GM18867 (cell line): ENCODE measurements around the gene CHST3.
A peak's percentile ranks its signal among the peaks of the same experiment; 100 is the strongest.
"Not testable (repeated sequence)": the region's sequence is repeated elsewhere in the genome, so short reads cannot be mapped to it uniquely, and the experiment has no call there.

Experiments
- ATAC-seq: cut with Tn5 transposase; IDR thresholded peaks from one replicate; pipeline ENCODE4 v1.9.1; 2021; ENCODE audit warnings: mild to moderate bottlenecking, moderate library complexity; ENCODE audit not compliant: unreplicated experiment

The CHST3 gene

GRCh38 chr10:71948496-71949067 is 15.6 kb upstream of the CHST3 start:
- ATAC-seq, result no peak

- ATAC-seq, result no peak
These were observed 13.5 kb upstream of the CHST3 start for GRCh38 chr10:71950683-71951082.

GRCh38 chr10:71952745-71953144 is 11.4 kb upstream of the CHST3 start:
- ATAC-seq, result no peak

GRCh38 chr10:71957546-71958275 is 6.5 kb upstream of the CHST3 start:
- ATAC-seq, result no peak

GRCh38 chr10:71959526-71959925 is 4.7 kb upstream of the CHST3 start:
- ATAC-seq, result no peak

GRCh38 chr10:71961831-71962230 is 2.4 kb upstream of the CHST3 start:
- ATAC-seq, result no peak

- ATAC-seq, result no peak
These were observed 1.3 kb upstream of the CHST3 start for GRCh38 chr10:71962901-71963300.

GRCh38 chr10:71963351-71964097 is 671 bp upstream of the CHST3 start:
- ATAC-seq, result no peak

- ATAC-seq, result no peak
These were observed 734 bp downstream of the CHST3 start for GRCh38 chr10:71964743-71965515.

GRCh38 chr10:71965623-71966022 is 1.4 kb downstream of the CHST3 start:
- ATAC-seq, result no peak

GRCh38 chr10:71966046-71967004 is 2.1 kb downstream of the CHST3 start:
- ATAC-seq, result no peak

- ATAC-seq, result not testable (repeated sequence)
These were observed 3.8 kb downstream of the CHST3 start for GRCh38 chr10:71967958-71968357.

GRCh38 chr10:71968553-71969474 is 4.6 kb downstream of the CHST3 start:
- ATAC-seq, result no peak

- ATAC-seq, result no peak
These were observed 5.7 kb downstream of the CHST3 start for GRCh38 chr10:71969929-71970328.

GRCh38 chr10:71970331-71970730 is 6.1 kb downstream of the CHST3 start:
- ATAC-seq, result no peak

GRCh38 chr10:71970869-71971268 is 6.7 kb downstream of the CHST3 start:
- no peak for ATAC-seq

- no peak for ATAC-seq
These were observed 7.1 kb downstream of the CHST3 start for GRCh38 chr10:71971311-71971731.

- peak; percentile 74 for ATAC-seq
These were observed 7.8 kb downstream of the CHST3 start for GRCh38 chr10:71971769-71972555.
